ENCODE measurements around the gene FZD1. TPM values are rescaled to one million over a fixed set of nuclear protein-coding genes. Genes with fewer than 3 reads are reported as not detected.
A peak's percentile ranks its signal among the peaks of the same experiment; 100 is the strongest.

Gene FZD1
- total RNA-seq, 1 experiment from 2014 or later, result 2.7 TPM

- ATAC-seq, result peak; percentile 66; the same call in 1 of the 2 replicates
- intact Hi-C loops (cut with micrococcal nuclease), result no loop called here
- Histone ChIP-seq H3K4me1 (ENCODE audit: insufficient read depth, low read length) (peaks cover 3% of the 10 kb centered on the region; the same call in 1 of the 2 replicates), H3K4me3 (ENCODE audit: low read length) (no peak overlapping the region), H3K4me2 (ENCODE audit: low read length) (no peak overlapping the region), H3K9ac (ENCODE audit: low read length) (no peak overlapping the region), H3K9me3 (ENCODE audit: low read length) (no peaks in the 10 kb centered on the region), H3K9me2 (replicated peaks; ENCODE audit: low read length) (no peaks in the 10 kb centered on the region), H3K79me2 (ENCODE audit: low read length) (no peaks in the 10 kb centered on the region), H3K36me3 (ENCODE audit: low read depth, low read length) (no peaks in the 10 kb centered on the region), H3F3A (ENCODE audit: low read length, unreplicated experiment) (no peaks in the 10 kb centered on the region), H3K27me3 (ENCODE audit: low read length) (no peaks in the 10 kb centered on the region), H3K27ac (ENCODE audit: low read length) (no peak overlapping the region), H2AFZ (ENCODE audit: low read length) (no peak overlapping the region), H4K20me1 (ENCODE audit: low read length) (no peaks in the 10 kb centered on the region)
- DNase-seq, result peak; percentile 78
- POLR2A ChIA-PET (ENCODE audit: unreplicated experiment), result no interaction called here
- CTCF ChIA-PET, result no interaction called here
- no TSS peak for BruUV-seq (replicated peaks)
- TF ChIP-seq CTCF (conservative IDR thresholded peaks at IDR 0.05; ENCODE audit: low read depth, low read length) (no peak), EZH2 (IDR thresholded peaks at IDR 0.05; ENCODE audit: low read length, unreplicated experiment) (no peak), EZH2phosphoT487 (IDR thresholded peaks at IDR 0.05; ENCODE audit: borderline replicate concordance, low read length) (no peak)
Observed at GRCh38 chr7:91249506-91250233, 14.6 kb upstream of the FZD1 start.

- H3K27ac ChIP-seq (ENCODE audit: low read length), result no peak overlapping the region
- ChIA-PET CTCF (no interaction called here), POLR2A (ENCODE audit: unreplicated experiment) (no interaction called here)
- H3K4me2 ChIP-seq (ENCODE audit: low read length), result no peak overlapping the region
- no peaks in the 10 kb centered on the region for H4K20me1 ChIP-seq (ENCODE audit: low read length)
- peaks cover 3% of the 10 kb centered on the region; the same call in 1 of the 2 replicates for H3K4me1 ChIP-seq (ENCODE audit: insufficient read depth, low read length)
- no peak overlapping the region for H3K9ac ChIP-seq (ENCODE audit: low read length)
- no peak overlapping the region for H2AFZ ChIP-seq (ENCODE audit: low read length)
- intact Hi-C loops (cut with micrococcal nuclease), result no loop called here
- H3K36me3 ChIP-seq (ENCODE audit: low read depth, low read length), result no peaks in the 10 kb centered on the region
- no peaks in the 10 kb centered on the region for H3K9me3 ChIP-seq (ENCODE audit: low read length)
- BruUV-seq (replicated peaks), result no TSS peak
- no peaks in the 10 kb centered on the region for H3K9me2 ChIP-seq (replicated peaks; ENCODE audit: low read length)
- DNase-seq (no peak), ATAC-seq (no peak)
- no peak for TF ChIP-seq EZH2 (IDR thresholded peaks at IDR 0.05; ENCODE audit: low read length, unreplicated experiment)
- no peak for TF ChIP-seq CTCF (conservative IDR thresholded peaks at IDR 0.05; ENCODE audit: low read depth, low read length)
- TF ChIP-seq EZH2phosphoT487 (IDR thresholded peaks at IDR 0.05; ENCODE audit: borderline replicate concordance, low read length), result no peak
- no peaks in the 10 kb centered on the region for H3F3A ChIP-seq (ENCODE audit: low read length, unreplicated experiment)
- H3K4me3 ChIP-seq (ENCODE audit: low read length), result no peak overlapping the region
- H3K79me2 ChIP-seq (ENCODE audit: low read length), result no peaks in the 10 kb centered on the region
- no peaks in the 10 kb centered on the region for H3K27me3 ChIP-seq (ENCODE audit: low read length)
Observed at GRCh38 chr7:91250706-91251105, 13.5 kb upstream of the FZD1 start.

GRCh38 chr7:91251877-91252276 is 12.4 kb upstream of the FZD1 start:
- TF ChIP-seq EZH2phosphoT487 (IDR thresholded peaks at IDR 0.05; ENCODE audit: borderline replicate concordance, low read length) (no peak), CTCF (conservative IDR thresholded peaks at IDR 0.05; ENCODE audit: low read depth, low read length) (no peak), EZH2 (IDR thresholded peaks at IDR 0.05; ENCODE audit: low read length, unreplicated experiment) (no peak)
- Histone ChIP-seq H3K4me2 (ENCODE audit: low read length) (no peak overlapping the region), H3K27ac (ENCODE audit: low read length) (no peak overlapping the region), H3K4me3 (ENCODE audit: low read length) (no peak overlapping the region), H3K9me2 (replicated peaks; ENCODE audit: low read length) (no peaks in the 10 kb centered on the region), H3K36me3 (ENCODE audit: low read depth, low read length) (no peaks in the 10 kb centered on the region), H3F3A (ENCODE audit: low read length, unreplicated experiment) (no peaks in the 10 kb centered on the region), H3K9ac (ENCODE audit: low read length) (no peak overlapping the region), H3K79me2 (ENCODE audit: low read length) (no peaks in the 10 kb centered on the region), H3K27me3 (ENCODE audit: low read length) (no peaks in the 10 kb centered on the region), H4K20me1 (ENCODE audit: low read length) (no peaks in the 10 kb centered on the region), H3K4me1 (ENCODE audit: insufficient read depth, low read length) (peaks cover 3% of the 10 kb centered on the region; the same call in 1 of the 2 replicates), H2AFZ (ENCODE audit: low read length) (no peak overlapping the region), H3K9me3 (ENCODE audit: low read length) (no peaks in the 10 kb centered on the region)
- DNase-seq (no peak), ATAC-seq (no peak)
- ChIA-PET POLR2A (ENCODE audit: unreplicated experiment) (no interaction called here), CTCF (no interaction called here)
- intact Hi-C loops (cut with micrococcal nuclease), result no loop called here
- no TSS peak for BruUV-seq (replicated peaks)
